ENCODE results near the gene LSM2. TPM values are rescaled to one million over a fixed set of nuclear protein-coding genes. Genes with fewer than 3 reads are reported as not detected.

The LSM2 gene
- total RNA-seq, 2 experiments from 2014 or later, result 100 to 108 TPM

DNA sequence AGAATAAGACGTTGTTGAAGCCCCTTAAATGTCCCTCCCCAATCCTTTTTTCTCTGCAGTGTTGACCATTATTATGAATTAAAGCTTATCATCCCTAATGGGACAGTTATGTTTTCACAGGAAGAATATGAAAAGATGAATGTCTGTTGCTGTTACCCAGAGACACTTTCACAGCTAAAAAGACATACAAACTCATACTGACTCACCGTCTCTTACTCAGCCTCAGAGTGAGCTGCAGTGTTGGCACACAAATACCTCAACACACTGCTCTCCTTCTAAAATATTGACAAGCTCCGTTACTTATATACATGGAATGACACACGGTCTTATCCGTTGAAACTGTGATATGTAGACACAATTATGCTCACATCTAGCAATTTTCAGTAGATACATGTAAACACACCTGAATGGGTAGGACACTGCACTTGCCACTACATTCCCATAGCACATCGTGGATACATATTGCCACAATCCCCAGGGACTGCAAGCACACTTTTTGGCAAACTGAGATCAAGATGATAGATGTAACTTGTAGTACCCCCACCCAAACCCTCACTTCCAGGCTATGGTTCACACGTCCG lies 53.9 kb downstream of the LSM2 start:
- Mint-ChIP-seq H3K4me1 (no peaks in the 10 kb centered on the region), H3K4me3 (no peak overlapping the region), H3K36me3 (ENCODE audit: low read depth) (peaks cover 14% of the 10 kb centered on the region), H3K27me3 (no peaks in the 10 kb centered on the region), H3K9me3 (no peaks in the 10 kb centered on the region), H3K27ac (no peak overlapping the region)
- no peak for DNase-seq
- POLR2A ChIA-PET, result interaction anchor here (0.7 to 4.5 kb wide), 3 partner anchors 13 to 42 kb away, joined by 3 to 27 read pairs (median 3); partner anchors contain the start of genes CLIC1 and MSH5
- CTCF ChIA-PET, result interaction anchor here (0.7 to 1.5 kb wide), 3 partner anchors 17 to 228 kb away, joined by 3 to 8 read pairs (median 6); no protein-coding TSS in a partner anchor

DNA sequence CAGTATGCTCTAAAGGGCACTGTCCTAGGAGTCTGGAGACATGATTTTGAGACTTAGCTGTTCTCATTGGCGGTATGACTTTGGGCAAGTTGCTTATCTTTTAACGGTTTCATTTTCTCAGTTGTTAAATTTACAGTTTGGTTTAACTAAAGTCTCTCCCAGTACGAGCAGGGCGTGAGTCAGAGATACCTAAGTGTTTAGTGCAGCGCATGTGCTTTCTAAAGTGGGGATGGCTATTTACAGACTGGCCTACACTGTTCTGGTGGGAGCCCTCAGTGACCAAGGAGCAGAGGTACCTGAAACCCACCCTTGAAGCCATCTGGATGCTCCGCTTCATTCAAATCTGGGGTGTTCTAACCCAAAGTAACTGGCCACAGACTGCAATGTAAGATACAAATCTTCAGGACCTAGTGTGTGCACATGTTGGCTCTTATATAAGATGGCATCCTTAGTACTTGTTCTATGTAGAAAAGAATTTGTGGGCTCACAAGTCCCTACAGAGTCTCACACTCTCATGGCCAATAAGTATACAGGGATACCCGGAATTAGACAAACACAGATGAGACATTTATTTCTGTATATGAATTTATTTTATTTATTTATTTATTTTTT lies 56.2 kb downstream of the LSM2 start:
- Mint-ChIP-seq H3K4me1 (no peaks in the 10 kb centered on the region), H3K27ac (no peak overlapping the region), H3K27me3 (no peaks in the 10 kb centered on the region), H3K4me3 (no peak overlapping the region), H3K36me3 (ENCODE audit: low read depth) (peaks cover 25% of the 10 kb centered on the region), H3K9me3 (no peaks in the 10 kb centered on the region)
- ChIA-PET CTCF (interaction anchor here (0.9 to 1.5 kb wide), 2 partner anchors 10 to 19 kb away, joined by 3 to 5 read pairs; partner anchors contain the start of gene MSH5), POLR2A (interaction anchor here (4.5 kb wide), 1 partner anchor 11 kb away, joined by 27 read pairs; the partner anchor contains the start of gene MSH5)
- DNase-seq, result no peak

- CTCF ChIA-PET, result interaction anchor here (0.9 kb wide), 2 partner anchors 9 to 20 kb away, joined by 3 to 4 read pairs; partner anchors contain the start of gene MSH5
- Mint-ChIP-seq H3K4me1 (peaks cover 5% of the 10 kb centered on the region), H3K27ac (no peak overlapping the region), H3K9me3 (no peaks in the 10 kb centered on the region), H3K36me3 (ENCODE audit: low read depth) (peaks cover 32% of the 10 kb centered on the region), H3K4me3 (no peak overlapping the region), H3K27me3 (no peaks in the 10 kb centered on the region)
- POLR2A ChIA-PET, result interaction anchor here (4.5 kb wide), 1 partner anchor 10 kb away, joined by 27 read pairs; the partner anchor contains the start of gene MSH5
- DNase-seq, result no peak
Measured at GRCh38 chr6:31749301-31750036, 57.3 kb downstream of the LSM2 start.

Other genes with a start within 250 kb of the LSM2 start
- gene LTA, start 234.7 kb downstream of the LSM2 start, total RNA-seq, result 10 to 100 TPM; 37.2 to 38.4 TPM
- 100 to 1,000 TPM; 124 to 130 TPM for gene TNF, start 231.4 kb downstream of the LSM2 start, total RNA-seq
- 1,000 to 10,000 TPM; 1,185 to 1,194 TPM for gene LTB, start 224.5 kb downstream of the LSM2 start, total RNA-seq
- gene LST1, start 220.7 kb downstream of the LSM2 start, total RNA-seq, result 10 to 100 TPM; 69.8 to 74.5 TPM
- gene NCR3, start 214.0 kb downstream of the LSM2 start, total RNA-seq, result 10 to 100 TPM; 76.4 to 78.3 TPM
- 10 to 100 TPM; 11.3 to 11.7 TPM for gene AIF1, start 191.7 kb downstream of the LSM2 start, total RNA-seq
- gene PRRC2A, start 186.3 kb downstream of the LSM2 start, total RNA-seq, result 100 to 1,000 TPM; 215 to 222 TPM
- gene BAG6, start 154.3 kb downstream of the LSM2 start, total RNA-seq, result 100 to 1,000 TPM; 275 to 282 TPM
- 1 to 10 TPM; 2.9 to 3.6 TPM for gene APOM, start 151.1 kb downstream of the LSM2 start, total RNA-seq
- gene C6orf47, start 146.2 kb downstream of the LSM2 start, total RNA-seq, result 10 to 100 TPM; 26.4 to 26.7 TPM
- 10 to 100 TPM; 33.6 to 35.2 TPM for gene GPANK1, start 142.0 kb downstream of the LSM2 start, total RNA-seq
- gene CSNK2B, start 140.9 kb downstream of the LSM2 start, total RNA-seq, result 100 to 1,000 TPM; 199 to 212 TPM
- gene LY6G5B, start 137.0 kb downstream of the LSM2 start, total RNA-seq, result 10 to 100 TPM; 16.7 to 17.2 TPM
- 1 to 10 TPM; 2.3 to 2.6 TPM for gene LY6G5C, start 125.9 kb downstream of the LSM2 start, total RNA-seq
- gene ABHD16A, start 103.6 kb downstream of the LSM2 start, total RNA-seq, result 10 to 100 TPM; 53.1 to 55.0 TPM
- gene LY6G6F, start 100.1 kb downstream of the LSM2 start, total RNA-seq, result not detected
- gene LY6G6D, start 91.6 kb downstream of the LSM2 start, total RNA-seq, result not detected
- gene LY6G6C, start 85.2 kb downstream of the LSM2 start, total RNA-seq, result not detected
- gene MPIG6B, start 83.6 kb downstream of the LSM2 start, total RNA-seq, result not detected
- gene DDAH2, start 77.7 kb downstream of the LSM2 start, total RNA-seq, result 10 to 100 TPM; 22.1 to 23.9 TPM
- 100 to 1,000 TPM; 640 to 644 TPM for gene CLIC1, start 70.4 kb downstream of the LSM2 start, total RNA-seq
- 10 to 100 TPM; 60.1 to 63.2 TPM for gene MSH5, start 67.0 kb downstream of the LSM2 start, total RNA-seq
- 10 to 100 TPM; 10.7 to 14.6 TPM for gene SAPCD1, start 44.3 kb downstream of the LSM2 start, total RNA-seq
- 10 to 100 TPM; 11.0 to 12.2 TPM for gene VWA7, start 29.6 kb downstream of the LSM2 start, total RNA-seq
- gene VARS1, start 11.2 kb downstream of the LSM2 start, total RNA-seq, result 10 to 100 TPM; 84.1 to 88.4 TPM
- 1 to 10 TPM; 2.8 to 3.0 TPM for gene HSPA1L, start 8.3 kb upstream of the LSM2 start, total RNA-seq
- 100 to 1,000 TPM; 147 to 151 TPM for gene HSPA1A, start 8.6 kb upstream of the LSM2 start, total RNA-seq
- 10 to 100 TPM; 60.6 to 62.6 TPM for gene HSPA1B, start 20.8 kb upstream of the LSM2 start, total RNA-seq
- 10 to 100 TPM; 29.2 to 29.6 TPM for gene NEU1, start 55.9 kb upstream of the LSM2 start, total RNA-seq
- gene SLC44A4, start 72.0 kb upstream of the LSM2 start, total RNA-seq, result under 1 TPM in 1 of 2 experiments, not detected in 1; 0.38 TPM
- 10 to 100 TPM; 57.0 to 58.4 TPM for gene EHMT2, start 90.7 kb upstream of the LSM2 start, total RNA-seq
- gene ZBTB12, start 95.1 kb upstream of the LSM2 start, total RNA-seq, result 1 to 10 TPM in 1 of 2 experiments, under 1 TPM in 1; 0.98 to 1.1 TPM
- gene C2, start 120.8 kb upstream of the LSM2 start, total RNA-seq, result 1 to 10 TPM in 1 of 2 experiments, under 1 TPM in 1; 0.45 to 1.0 TPM
- under 1 TPM; 0.58 to 0.60 TPM for gene CFB, start 139.1 kb upstream of the LSM2 start, total RNA-seq
- gene NELFE, start 152.0 kb upstream of the LSM2 start, total RNA-seq, result 10 to 100 TPM; 69.6 to 70.6 TPM
- gene SKIC2, start 152.2 kb upstream of the LSM2 start, total RNA-seq, result 10 to 100 TPM; 69.4 to 74.2 TPM
- gene DXO, start 165.2 kb upstream of the LSM2 start, total RNA-seq, result 10 to 100 TPM; 16.7 to 17.5 TPM
- 1 to 10 TPM; 3.3 to 5.7 TPM for gene C4A, start 175.1 kb upstream of the LSM2 start, total RNA-seq
- 1 to 10 TPM; 3.4 to 5.0 TPM for gene C4B, start 207.8 kb upstream of the LSM2 start, total RNA-seq
- gene CYP21A2, start 231.4 kb upstream of the LSM2 start, total RNA-seq, result under 1 TPM in 1 of 2 experiments, not detected in 1; 0.23 TPM